Smooth muscle cell of the coronary artery (primary cell): Measurements from ENCODE around the gene CD48. TPM values are rescaled to one million over a fixed set of nuclear protein-coding genes. Genes with fewer than 3 reads are reported as not detected.

ENCODE experiments used
- total RNA-seq: library from RNA; depleted of rRNA; stranded (reverse); fragments of >200 nt; gene quantifications from 2 replicates; pipeline ENCODE4 v1.2.3, GENCODE V29; 2014; ENCODE audit warnings: low replicate concordance

The CD48 gene
- not detected in 2 replicates for total RNA-seq

GRCh38 chr1:160711602-160712311 is at the start of gene CD48:
TSS of gene CD48 (minus strand) at chr1:160711822. CDS start at chr1:160711763, 59 bp downstream.

GRCh38 chr1:160739098-160739511 is 27.5 kb upstream of the CD48 start, which contains the start of gene SLAMF7:
TSS of gene SLAMF7 (plus strand) at chr1:160739247. CDS start at chr1:160739302, 55 bp downstream.

GRCh38 chr1:160646711-160647328 is 64.8 kb downstream of the CD48 start, which contains the start of gene SLAMF1:
TSS of gene SLAMF1 (minus strand) at chr1:160647044. CDS start at chr1:160646945, 99 bp downstream.

Other genes with a start within 250 kb of the CD48 start
- gene SLAMF6, start 188.6 kb downstream of the CD48 start, total RNA-seq, result not detected in 2 replicates
- not detected in 2 replicates for gene CD84, start 132.3 kb downstream of the CD48 start, total RNA-seq
- not detected in 2 replicates for gene SLAMF1, start 64.8 kb downstream of the CD48 start, total RNA-seq
- gene SLAMF7, start 27.4 kb upstream of the CD48 start, total RNA-seq, result not detected in 2 replicates
- gene LY9, start 84.4 kb upstream of the CD48 start, total RNA-seq, result not detected in 2 replicates
- gene CD244, start 151.1 kb upstream of the CD48 start, total RNA-seq, result 0.15 TPM in 1 of 2 replicates, not detected in the other
- gene ITLN1, start 173.4 kb upstream of the CD48 start, total RNA-seq, result 0.30 and 0.35 TPM in 2 replicates
- gene ITLN2, start 243.0 kb upstream of the CD48 start, total RNA-seq, result 0.82 and 1.5 TPM in 2 replicates